Measurements from ENCODE around the gene ZCCHC3.

The ZCCHC3 gene

DNA sequence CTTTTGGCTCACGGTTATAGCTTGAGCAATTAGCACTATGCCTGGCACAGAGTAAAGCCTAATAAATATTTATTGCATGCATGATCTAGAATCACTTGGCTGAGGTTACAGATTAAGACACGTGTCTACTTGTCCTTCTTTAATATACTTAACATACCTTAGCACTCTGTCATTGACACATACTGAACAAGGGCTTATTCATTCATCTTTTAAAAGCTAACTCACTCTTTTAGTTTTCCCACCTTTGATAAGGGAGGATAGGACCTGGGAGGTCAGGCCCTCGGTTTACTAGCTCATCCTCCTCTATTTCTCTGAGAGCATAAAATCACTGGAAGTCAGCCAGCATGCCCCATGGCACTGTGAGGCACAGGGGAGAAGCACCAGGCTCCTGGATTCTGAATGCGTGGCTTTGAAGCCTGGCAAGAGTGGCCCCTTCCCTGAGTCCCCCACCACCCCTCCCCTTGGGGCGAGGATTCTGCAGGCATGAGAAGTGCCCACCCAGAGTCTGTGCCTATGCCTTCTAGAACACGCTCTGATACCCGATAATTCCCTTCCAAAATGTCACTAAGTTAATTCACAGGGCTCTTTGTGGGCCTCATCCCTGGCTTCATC lies 11.2 kb downstream of the ZCCHC3 start:
- H3K27me3 ChIP-seq (ENCODE audit: insufficient read depth, low read length): no peaks in the 10 kb centered on the region
- no peak overlapping the region for H2BK12ac ChIP-seq (ENCODE audit: low read length)
- no peaks in the 10 kb centered on the region for H3K79me2 ChIP-seq (ENCODE audit: control insufficient read depth, insufficient read depth, low read length, poor library complexity)
- no peak overlapping the region for H3K4ac ChIP-seq (ENCODE audit: low read depth, low read length)
- H4K8ac ChIP-seq (ENCODE audit: low read depth, low read length): no peak overlapping the region
- H3K27ac ChIP-seq (ENCODE audit: low read depth, low read length): no peak overlapping the region
- no peaks in the 10 kb centered on the region for H3K9me3 ChIP-seq (ENCODE audit: insufficient read depth, low read depth, low read length)
- H4K12ac ChIP-seq (ENCODE audit: low read depth, low read length): no peak overlapping the region
- peaks cover 8% of the 10 kb centered on the region for H3K79me1 ChIP-seq (ENCODE audit: low read length)
- WGBS (ENCODE audit: extremely low coverage, insufficient coverage, insufficient read length): no CpG with 5 or more reads among the region's 7 CpGs
- H4K91ac ChIP-seq (ENCODE audit: low read depth, low read length): no peak overlapping the region
- no peak overlapping the region for H3K4me3 ChIP-seq (ENCODE audit: low read depth, low read length)
- H3K4me2 ChIP-seq (ENCODE audit: low read length): no peak overlapping the region
- no peak overlapping the region for H3K14ac ChIP-seq (ENCODE audit: low read length)
- H2BK5ac ChIP-seq (ENCODE audit: low read depth, low read length, poor library complexity): no peak overlapping the region
- H3K23ac ChIP-seq (ENCODE audit: low read length): no peak overlapping the region
- no peak overlapping the region for H2AK5ac ChIP-seq (ENCODE audit: low read length)
- H3K36me3 ChIP-seq (ENCODE audit: control insufficient read depth in 1 of 2, insufficient read depth in 2 of 2, low read length in 2 of 2): no peaks in the 10 kb centered on the region
- no peak overlapping the region for H3K18ac ChIP-seq (ENCODE audit: low read length)
- H2AFZ ChIP-seq (ENCODE audit: insufficient read depth, low read length, poor library complexity): no peak overlapping the region
- H3K4me1 ChIP-seq (ENCODE audit: control insufficient read depth in 1 of 2, insufficient read depth in 2 of 2, low read length in 2 of 2): peaks cover 0 to 6% of the 10 kb centered on the region in 2 experiments
- no peak overlapping the region for H2BK120ac ChIP-seq (ENCODE audit: insufficient read depth, low read length, poor library complexity)
- no peak overlapping the region for H3K9ac ChIP-seq (ENCODE audit: low read length)
- DNase-seq: no peak

DNA sequence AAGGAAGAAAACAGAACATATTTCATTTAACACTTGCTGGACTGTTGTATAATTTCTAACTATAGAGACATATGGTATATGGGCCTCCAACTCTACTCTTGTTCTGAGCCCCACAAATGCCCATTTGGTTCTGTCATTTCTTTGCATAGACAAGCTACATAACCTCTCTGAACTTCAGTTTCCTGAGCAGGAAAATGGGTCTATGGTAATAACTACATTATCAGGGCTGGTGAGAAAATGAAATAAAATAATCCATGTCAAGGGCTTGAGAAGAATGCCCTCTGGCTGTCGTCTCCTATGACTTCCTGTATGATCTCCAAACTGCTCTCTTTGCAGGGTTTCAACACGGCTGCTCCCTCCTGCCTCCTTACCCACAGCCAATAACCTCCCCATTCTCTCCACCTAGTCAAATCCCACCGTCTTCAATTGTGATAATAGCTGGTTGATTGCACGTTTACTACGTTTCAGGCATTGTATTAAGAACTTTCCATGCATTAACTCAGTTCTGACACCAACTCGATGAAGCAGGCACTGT lies 12.0 kb downstream of the ZCCHC3 start:
- H2AFZ ChIP-seq (ENCODE audit: insufficient read depth, low read length, poor library complexity): peak overlapping the region; percentile 88
- H3K79me2 ChIP-seq (ENCODE audit: control insufficient read depth, insufficient read depth, low read length, poor library complexity): no peaks in the 10 kb centered on the region
- H4K8ac ChIP-seq (ENCODE audit: low read depth, low read length): peak overlapping the region; percentile 87
- H2BK12ac ChIP-seq (ENCODE audit: low read length): no peak overlapping the region
- peak overlapping the region; percentile 67 for H3K27ac ChIP-seq (ENCODE audit: low read depth, low read length)
- peaks cover 0 to 6% of the 10 kb centered on the region in 2 experiments for H3K4me1 ChIP-seq (ENCODE audit: control insufficient read depth in 1 of 2, insufficient read depth in 2 of 2, low read length in 2 of 2)
- no peak for DNase-seq
- H2AK5ac ChIP-seq (ENCODE audit: low read length): no peak overlapping the region
- H3K36me3 ChIP-seq (ENCODE audit: control insufficient read depth in 1 of 2, insufficient read depth in 2 of 2, low read length in 2 of 2): no peaks in the 10 kb centered on the region
- no peak overlapping the region for H3K18ac ChIP-seq (ENCODE audit: low read length)
- H3K79me1 ChIP-seq (ENCODE audit: low read length): peaks cover 8% of the 10 kb centered on the region
- peak overlapping the region; percentile 74 for H4K12ac ChIP-seq (ENCODE audit: low read depth, low read length)
- H2BK120ac ChIP-seq (ENCODE audit: insufficient read depth, low read length, poor library complexity): peak overlapping the region; percentile 72
- no peak overlapping the region for H3K4me3 ChIP-seq (ENCODE audit: low read depth, low read length)
- H3K9ac ChIP-seq (ENCODE audit: low read length): no peak overlapping the region
- peak overlapping the region; percentile 68 for H3K14ac ChIP-seq (ENCODE audit: low read length)
- peak overlapping the region; percentile 86 for H4K91ac ChIP-seq (ENCODE audit: low read depth, low read length)
- no peak overlapping the region for H3K4ac ChIP-seq (ENCODE audit: low read depth, low read length)
- no peaks in the 10 kb centered on the region for H3K9me3 ChIP-seq (ENCODE audit: insufficient read depth, low read depth, low read length)
- peak overlapping the region; percentile 77 for H3K4me2 ChIP-seq (ENCODE audit: low read length)
- no peaks in the 10 kb centered on the region for H3K27me3 ChIP-seq (ENCODE audit: insufficient read depth, low read length)
- H2BK5ac ChIP-seq (ENCODE audit: low read depth, low read length, poor library complexity): peak overlapping the region; percentile 84
- WGBS (ENCODE audit: extremely low coverage, insufficient coverage, insufficient read length): no CpG with 5 or more reads among the region's 6 CpGs
- no peak overlapping the region for H3K23ac ChIP-seq (ENCODE audit: low read length)

DNA sequence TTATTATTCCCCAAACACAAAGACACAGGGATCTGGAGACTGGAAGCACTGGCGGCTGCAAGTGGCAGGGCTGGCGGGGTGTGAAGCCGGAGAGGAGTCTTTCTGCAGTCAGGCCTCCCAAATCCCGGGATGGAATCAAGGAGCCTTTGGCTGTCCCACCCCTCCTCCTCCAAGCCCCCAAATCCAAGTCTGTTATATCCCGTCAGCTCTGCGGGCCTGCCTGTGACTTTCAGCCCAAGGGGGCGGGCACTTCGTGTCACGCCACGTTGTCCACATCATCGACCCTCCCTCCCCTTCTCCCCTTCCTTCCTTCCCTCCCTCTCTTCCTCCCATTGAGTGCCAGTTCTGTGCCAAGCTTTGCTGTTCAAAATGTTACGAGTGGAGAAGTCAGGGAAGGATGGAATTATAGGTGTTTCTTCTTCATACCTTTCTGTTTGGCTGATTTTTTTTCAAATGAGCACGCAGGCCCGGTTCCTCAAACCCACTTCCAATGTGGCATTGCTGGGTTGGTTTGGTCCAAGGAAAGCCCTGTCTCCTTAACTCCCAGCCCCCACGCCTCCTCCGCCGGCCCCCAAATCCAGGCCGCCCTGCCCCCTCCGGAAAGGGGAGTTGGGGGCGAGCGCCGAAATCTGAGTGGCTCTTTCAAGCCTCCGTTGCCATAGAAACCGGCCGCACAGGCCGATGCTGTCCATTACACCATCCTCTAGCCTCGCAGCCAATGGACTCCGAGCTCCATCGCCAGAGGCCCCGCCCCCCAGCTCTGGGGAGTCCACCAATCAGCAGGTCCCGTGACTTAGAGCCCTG lies 12.7 kb downstream of the ZCCHC3 start:
- H3K79me1 ChIP-seq (ENCODE audit: low read length): peaks cover 8% of the 10 kb centered on the region
- H3K9me3 ChIP-seq (ENCODE audit: insufficient read depth, low read depth, low read length): no peaks in the 10 kb centered on the region
- H3K4me1 ChIP-seq (ENCODE audit: control insufficient read depth in 1 of 2, insufficient read depth in 2 of 2, low read length in 2 of 2): peaks cover 0 to 6% of the 10 kb centered on the region in 2 experiments
- H3K18ac ChIP-seq (ENCODE audit: low read length): peak overlapping the region; percentile 11
- H2BK120ac ChIP-seq (ENCODE audit: insufficient read depth, low read length, poor library complexity): peak overlapping the region; percentile 72
- no peak overlapping the region for H3K23ac ChIP-seq (ENCODE audit: low read length)
- H3K9ac ChIP-seq (ENCODE audit: low read length): no peak overlapping the region
- peak; percentile 64 to 65 for DNase-seq
- H3K36me3 ChIP-seq (ENCODE audit: control insufficient read depth in 1 of 2, insufficient read depth in 2 of 2, low read length in 2 of 2): no peaks in the 10 kb centered on the region
- H2BK12ac ChIP-seq (ENCODE audit: low read length): peak overlapping the region; percentile 61
- no peaks in the 10 kb centered on the region for H3K27me3 ChIP-seq (ENCODE audit: insufficient read depth, low read length)
- H3K4me3 ChIP-seq (ENCODE audit: low read depth, low read length): peak overlapping the region; percentile 66
- H3K27ac ChIP-seq (ENCODE audit: low read depth, low read length): peak overlapping the region; percentile 67
- H3K4me2 ChIP-seq (ENCODE audit: low read length): peak overlapping the region; percentile 77
- H2BK5ac ChIP-seq (ENCODE audit: low read depth, low read length, poor library complexity): peak overlapping the region; percentile 92
- WGBS (ENCODE audit: extremely low coverage, insufficient coverage, insufficient read length): no CpG with 5 or more reads among the region's 31 CpGs
- H4K12ac ChIP-seq (ENCODE audit: low read depth, low read length): peak overlapping the region; percentile 74
- H3K79me2 ChIP-seq (ENCODE audit: control insufficient read depth, insufficient read depth, low read length, poor library complexity): no peaks in the 10 kb centered on the region
- H3K4ac ChIP-seq (ENCODE audit: low read depth, low read length): no peak overlapping the region
- H4K91ac ChIP-seq (ENCODE audit: low read depth, low read length): peak overlapping the region; percentile 86
- H2AK5ac ChIP-seq (ENCODE audit: low read length): no peak overlapping the region
- peak overlapping the region; percentile 76 for H3K14ac ChIP-seq (ENCODE audit: low read length)
- peak overlapping the region; percentile 87 for H4K8ac ChIP-seq (ENCODE audit: low read depth, low read length)
- peak overlapping the region; percentile 88 for H2AFZ ChIP-seq (ENCODE audit: insufficient read depth, low read length, poor library complexity)

DNA sequence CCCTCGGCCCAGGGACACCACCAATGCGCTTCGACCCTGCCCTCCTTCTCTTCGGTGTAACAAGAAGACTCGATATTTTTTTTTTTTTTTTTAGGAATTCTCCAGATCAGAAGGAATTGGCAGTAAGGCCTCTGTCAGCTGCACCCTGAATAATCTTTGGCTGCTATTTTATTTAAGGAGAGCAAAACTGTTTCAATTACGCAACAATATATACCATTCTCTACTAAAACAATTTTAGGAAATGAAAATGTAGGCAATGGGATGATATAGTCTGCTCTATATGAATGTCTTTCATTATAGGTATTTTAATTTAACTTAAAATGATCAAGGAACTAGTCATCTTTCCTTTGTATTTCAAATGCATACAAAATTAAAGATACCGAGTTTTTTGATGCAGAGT lies 13.3 kb downstream of the ZCCHC3 start:
- Histone ChIP-seq H3K27me3 (ENCODE audit: insufficient read depth, low read length) (no peaks in the 10 kb centered on the region), H3K4me3 (ENCODE audit: low read depth, low read length) (no peak overlapping the region), H3K23ac (ENCODE audit: low read length) (no peak overlapping the region), H3K14ac (ENCODE audit: low read length) (no peak overlapping the region), H2AFZ (ENCODE audit: insufficient read depth, low read length, poor library complexity) (peak overlapping the region; percentile 88), H2AK5ac (ENCODE audit: low read length) (no peak overlapping the region), H3K9me3 (ENCODE audit: insufficient read depth, low read depth, low read length) (no peaks in the 10 kb centered on the region), H3K79me2 (ENCODE audit: control insufficient read depth, insufficient read depth, low read length, poor library complexity) (no peaks in the 10 kb centered on the region), H2BK120ac (ENCODE audit: insufficient read depth, low read length, poor library complexity) (no peak overlapping the region), H2BK5ac (ENCODE audit: low read depth, low read length, poor library complexity) (no peak overlapping the region), H3K36me3 (ENCODE audit: control insufficient read depth in 1 of 2, insufficient read depth in 2 of 2, low read length in 2 of 2) (no peaks in the 10 kb centered on the region), H3K27ac (ENCODE audit: low read depth, low read length) (no peak overlapping the region), H3K9ac (ENCODE audit: low read length) (no peak overlapping the region), H3K4ac (ENCODE audit: low read depth, low read length) (no peak overlapping the region), H3K4me2 (ENCODE audit: low read length) (no peak overlapping the region), H4K12ac (ENCODE audit: low read depth, low read length) (no peak overlapping the region), H2BK12ac (ENCODE audit: low read length) (no peak overlapping the region), H4K91ac (ENCODE audit: low read depth, low read length) (no peak overlapping the region), H3K18ac (ENCODE audit: low read length) (no peak overlapping the region), H3K4me1 (ENCODE audit: control insufficient read depth in 1 of 2, insufficient read depth in 2 of 2, low read length in 2 of 2) (peaks cover 0 to 6% of the 10 kb centered on the region in 2 experiments), H4K8ac (ENCODE audit: low read depth, low read length) (no peak overlapping the region), H3K79me1 (ENCODE audit: low read length) (peaks cover 8% of the 10 kb centered on the region)
- DNase-seq: no peak
- WGBS (ENCODE audit: extremely low coverage, insufficient coverage, insufficient read length): no CpG with 5 or more reads among the region's 7 CpGs

Data from trophoblast cell (in vitro differentiated cells and primary cell).